Bronchial epithelial cell (primary cell): Measurements from ENCODE around the gene DLEC1. TPM values are rescaled to one million over a fixed set of nuclear protein-coding genes. Genes with fewer than 3 reads are reported as not detected.
A peak's percentile ranks its signal among the peaks of the same experiment; 100 is the strongest.

ENCODE experiments used
- DNase-seq: peaks from one replicate; pipeline ENCODE4 v3.0.0-alpha.2; 2010; ENCODE audit warnings: low read depth
- FAIRE-seq: peaks from 2 replicates; lab custom pipeline; 2011; peaks lifted over from hg19 to GRCh38; lab: Jason Lieb, UNC
- H3K27me3 ChIP-seq: 2 replicates; pipeline ENCODE4 v1.5.1; 2011; ENCODE audit warnings: low read length; ENCODE audit not compliant: control insufficient read depth, insufficient read depth
- H3K36me3 ChIP-seq: 2 replicates; pipeline ENCODE4 v1.5.1; 2011; ENCODE audit warnings: low read length; ENCODE audit not compliant: control insufficient read depth, insufficient read depth
- H3K4me3 ChIP-seq: 2 replicates; pipeline ENCODE4 v1.5.1; 2011; ENCODE audit warnings: mild to moderate bottlenecking, low read depth, low read length, control low read depth
- CTCF ChIP-seq: IDR thresholded peaks from 2 replicates; pipeline ENCODE4 v1.5.1; 2011; ENCODE audit warnings: mild to moderate bottlenecking, moderate library complexity, low read length, control low read depth, inconsistent platforms; ENCODE audit not compliant: insufficient read depth, severe bottlenecking
- total RNA-seq: library from RNA; depleted of rRNA; stranded (reverse); fragments of >200 nt; gene quantifications from 2 replicates; pipeline ENCODE4 v1.2.1, GENCODE V29; 2014

DLEC1 gene
- total RNA-seq, 1 donor from 2014 or later = 0.26 TPM

DNA sequence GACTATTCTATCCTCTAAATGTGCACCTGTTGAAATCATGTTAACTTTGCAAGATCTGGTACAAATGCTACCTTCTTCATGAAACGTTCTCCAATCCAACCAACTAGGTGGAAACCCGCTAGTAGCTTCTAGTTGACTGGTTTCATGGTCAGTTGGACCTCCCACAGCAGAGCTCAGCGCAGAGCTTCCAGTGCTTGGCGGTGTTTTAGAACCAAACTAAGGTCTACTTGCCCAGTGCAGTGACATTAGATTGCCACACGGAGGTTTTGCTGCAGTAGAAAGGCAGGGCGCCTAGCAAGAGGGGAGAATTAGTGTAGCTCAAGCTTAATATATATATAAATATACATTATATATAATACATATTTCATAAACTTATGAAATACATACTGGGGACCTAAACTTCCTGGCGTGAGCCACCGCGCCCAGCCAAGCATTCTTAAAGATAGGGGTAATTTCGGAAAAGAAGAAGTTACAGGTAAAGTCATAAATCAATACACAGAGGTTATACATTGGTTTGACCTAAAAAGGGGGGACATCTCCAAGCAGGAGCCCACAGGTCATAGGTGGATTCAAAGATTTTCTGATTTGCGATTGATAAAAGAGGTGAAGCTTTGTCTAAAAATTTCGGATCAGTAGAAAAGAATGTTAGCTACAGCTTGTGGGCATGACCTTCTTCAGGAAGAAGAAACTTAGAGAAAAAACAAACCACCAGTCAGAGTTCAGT lies 124.3 kb downstream of the DLEC1 start:
- FAIRE-seq (no peak), DNase-seq (no peak)
- H3K4me3 ChIP-seq = no peak overlapping the region
- no peaks in the 10 kb centered on the region for H3K27me3 ChIP-seq
- H3K36me3 ChIP-seq = no peaks in the 10 kb centered on the region
- peak; percentile 24 for TF ChIP-seq CTCF

GRCh38 chr3:38163841-38164642 lies 125.0 kb downstream of the DLEC1 start:
- no peaks in the 10 kb centered on the region for H3K36me3 ChIP-seq
- peak overlapping the region; percentile 43 for H3K4me3 ChIP-seq
- TF ChIP-seq CTCF = no peak
- no peak for DNase-seq
- no peak for FAIRE-seq
- H3K27me3 ChIP-seq = no peaks in the 10 kb centered on the region

GRCh38 chr3:38164643-38164951 lies 125.6 kb downstream of the DLEC1 start:
- peak overlapping the region; percentile 43 for H3K4me3 ChIP-seq
- DNase-seq (no peak), FAIRE-seq (no peak)
- TF ChIP-seq CTCF = no peak
- no peaks in the 10 kb centered on the region for H3K27me3 ChIP-seq
- H3K36me3 ChIP-seq = no peaks in the 10 kb centered on the region

DNA sequence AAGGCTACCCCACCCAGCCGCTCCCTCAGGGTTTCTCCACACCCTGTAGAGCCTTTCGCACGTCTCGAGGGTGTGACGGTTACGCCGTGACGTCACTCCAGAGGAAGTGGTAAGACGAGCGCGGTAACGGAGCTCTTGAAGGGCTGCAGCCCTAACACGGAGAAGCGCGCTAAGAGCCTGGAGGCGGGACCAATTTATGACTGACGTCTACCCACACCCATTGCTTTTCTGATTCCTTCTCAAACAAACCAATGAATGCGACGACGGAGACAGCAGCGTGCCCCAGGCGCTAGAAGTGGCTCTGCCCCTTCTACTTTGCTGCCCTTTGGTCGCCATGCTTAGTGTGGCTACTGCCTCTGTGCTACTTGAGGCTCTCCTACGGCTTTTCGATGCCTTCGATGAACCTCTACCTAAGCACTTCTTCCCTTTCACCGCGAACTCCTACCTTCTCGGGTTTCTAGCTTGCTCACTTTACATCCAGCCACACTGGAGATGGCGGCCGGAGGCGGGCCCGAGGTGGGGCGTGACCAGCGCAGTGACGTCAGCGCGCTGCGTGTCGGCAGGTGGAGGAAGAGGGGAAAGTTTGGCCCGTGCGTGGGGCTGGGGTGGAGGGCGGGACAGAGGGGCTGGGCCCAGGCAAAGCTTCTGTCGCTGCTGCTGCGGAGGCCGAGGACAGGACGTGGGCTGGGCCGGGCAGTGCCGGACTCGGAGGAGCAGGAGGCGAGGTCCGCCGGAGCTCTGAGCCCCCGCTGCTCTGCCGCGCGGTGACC lies 126.1 kb downstream of the DLEC1 start, which contains the start of gene OXSR1:
OXSR1 (plus strand) TSS at position 586 of the 770 bp plus-strand sequence. CDS start 340 bp downstream, outside the sequence.
- Histone ChIP-seq H3K27me3 (no peaks in the 10 kb centered on the region), H3K4me3 (peak within 1 kb of the TSS; percentile 96), H3K36me3 (no peaks in the 10 kb centered on the region)
- DNase-seq (peak; percentile 100), FAIRE-seq (peak; percentile 90)
- no peak for TF ChIP-seq CTCF

DNA sequence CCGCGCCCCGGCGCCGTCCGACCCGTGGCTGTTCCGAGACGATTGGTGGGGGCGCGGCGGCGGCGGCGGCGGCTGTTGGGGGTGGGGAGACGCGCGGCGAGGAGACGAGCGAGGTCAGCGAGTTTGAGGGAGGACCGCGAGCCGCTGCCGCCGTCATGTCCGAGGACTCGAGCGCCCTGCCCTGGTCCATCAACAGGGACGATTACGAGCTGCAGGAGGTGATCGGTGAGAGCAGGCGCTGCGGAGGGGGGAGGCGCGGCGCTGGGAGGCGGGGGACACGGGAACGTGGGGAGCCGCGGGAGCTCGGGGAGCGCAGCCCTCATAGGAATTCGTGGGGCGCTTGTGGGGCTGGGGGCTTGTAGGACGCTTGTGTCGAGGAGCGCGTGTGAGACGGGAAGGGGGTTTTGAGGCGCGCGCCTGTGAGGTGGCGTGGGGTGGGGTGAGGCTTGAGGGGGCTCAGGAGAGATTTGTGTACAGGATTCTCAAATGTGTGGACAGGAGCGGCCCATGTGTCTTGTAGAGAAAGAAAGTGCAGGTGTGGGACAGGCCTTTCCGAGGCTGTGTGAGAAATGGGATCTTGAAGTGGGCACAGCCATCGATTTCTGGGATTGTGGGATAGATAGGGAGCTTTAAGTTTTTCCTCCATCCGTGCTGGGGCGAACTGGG lies 126.8 kb downstream of the DLEC1 start:
- no peak for FAIRE-seq
- H3K36me3 ChIP-seq = no peaks in the 10 kb centered on the region
- TF ChIP-seq CTCF = no peak
- peak overlapping the region; percentile 96 for H3K4me3 ChIP-seq
- no peak for DNase-seq
- no peaks in the 10 kb centered on the region for H3K27me3 ChIP-seq
